Transverse colon (tissue), 4 donors: ENCODE data around the gene SLC39A7. TPM values are rescaled to one million over a fixed set of nuclear protein-coding genes. Genes with fewer than 3 reads are reported as not detected.

Experiments
- DNase-seq: peaks from one replicate; pipeline ENCODE4 v3.0.0-alpha.2; 2019
- H3K27ac ChIP-seq, 4 donors: fragments of 200-600 bp; sonication (generic); 2 replicates each; pipeline ENCODE4 v1.5.1; 2016 to 2018; ENCODE audit warnings: inconsistent platforms in 4 of 4
- H3K27me3 ChIP-seq: fragments of 200-600 bp; sonication (generic); 2 replicates; pipeline ENCODE4 v1.5.1; 2017; ENCODE audit warnings: inconsistent platforms
- H3K36me3 ChIP-seq, 4 donors: fragments of 200-600 bp; sonication (generic); 2 replicates each; pipeline ENCODE4 v1.5.1; 2017 to 2019; ENCODE audit warnings: inconsistent platforms in 4 of 4
- H3K4me1 ChIP-seq, 4 donors: fragments of 200-600 bp; sonication (generic); 2 replicates each; pipeline ENCODE4 v1.5.1; 2017 to 2020; ENCODE audit warnings: inconsistent platforms in 4 of 4
- H3K4me3 ChIP-seq, 4 donors: fragments of 200-600 bp; sonication (generic); 1 replicate in 1 of 4; 2 replicates in 3 of 4; pipeline versions ENCODE4 v1.5.1 to v1.6.1; 2017 to 2019; ENCODE audit warnings: inconsistent platforms in 4 of 4
- H3K9me3 ChIP-seq, 2 donors: fragments of 200-600 bp; sonication (generic); 2 replicates each; pipeline ENCODE4 v1.5.1; 2017 to 2019; ENCODE audit warnings: inconsistent platforms in 2 of 2
- EP300 ChIP-seq: sonication (generic); formaldehyde crosslinking; IDR thresholded peaks from one replicate; pipeline ENCODE4 v1.6.1; 2017; ENCODE audit warnings: antibody characterized with exemption, low read depth
- POLR2A ChIP-seq: fragments of 450-650 bp; IDR thresholded peaks from one replicate; pipeline ENCODE4 v1.6.1; 2016; ENCODE audit warnings: antibody characterized with exemption, mild to moderate bottlenecking, moderate library complexity
- POLR2AphosphoS5 ChIP-seq, 3 donors: sonication (generic); formaldehyde crosslinking; IDR thresholded peaks; one replicate each; pipeline ENCODE4 v1.6.1; 2016; ENCODE audit warnings: antibody characterized with exemption in 3 of 3
- WGBS, 2 donors: methylation state at CpG; one replicate each; pipeline ENCODE4 v1.1.5; 2018; ENCODE audit warnings: low coverage in 1 of 2; 5-methylcytosine and 5-hydroxymethylcytosine counted together
- in situ Hi-C, 4 donors: fragments of 200-750 bp; cut with MboI; loops; one replicate each; pipeline versions ENCODE4 v1.15.0 to v1.15.1; 2017; ENCODE audit warnings: low sequenced_read_pairs in 3 of 4, low pct_ligation_motif_present in 1 of 4, low pct_unique_long_range_greater_than_20kb in 1 of 4
- intact Hi-C: fragments of 100-400 bp; cut with DNase I; formaldehyde crosslinking; loops from one replicate; pipeline ENCODE4 v1.15.1; 2023; ENCODE audit warnings: low total_unique reads
- total RNA-seq, 4 donors: library from RNA; depleted of rRNA; stranded (reverse); fragments of >200 nt; gene quantifications; one replicate each; pipeline ENCODE4 v1.1.0, GENCODE V29; 2016
- TF ChIP-seq, protein P1 (sequence below), 5 experiments: fragments of 200-600 bp in 3 of 5; fragments of 450-650 bp in 2 of 5; sonication (generic) in 3 of 5; IDR thresholded peaks; 1 replicate in 2 of 5; 2 replicates in 3 of 5; pipeline ENCODE4 v1.5.1; 2016 to 2017; ENCODE audit warnings: antibody characterized with exemption in 5 of 5, inconsistent platforms in 3 of 5, mild to moderate bottlenecking in 2 of 5, moderate library complexity in 1 of 5

Gene SLC39A7
- total RNA-seq, 4 donors from 2014 or later: 38.2 to 99.9 (median 60.5) TPM

DNA sequence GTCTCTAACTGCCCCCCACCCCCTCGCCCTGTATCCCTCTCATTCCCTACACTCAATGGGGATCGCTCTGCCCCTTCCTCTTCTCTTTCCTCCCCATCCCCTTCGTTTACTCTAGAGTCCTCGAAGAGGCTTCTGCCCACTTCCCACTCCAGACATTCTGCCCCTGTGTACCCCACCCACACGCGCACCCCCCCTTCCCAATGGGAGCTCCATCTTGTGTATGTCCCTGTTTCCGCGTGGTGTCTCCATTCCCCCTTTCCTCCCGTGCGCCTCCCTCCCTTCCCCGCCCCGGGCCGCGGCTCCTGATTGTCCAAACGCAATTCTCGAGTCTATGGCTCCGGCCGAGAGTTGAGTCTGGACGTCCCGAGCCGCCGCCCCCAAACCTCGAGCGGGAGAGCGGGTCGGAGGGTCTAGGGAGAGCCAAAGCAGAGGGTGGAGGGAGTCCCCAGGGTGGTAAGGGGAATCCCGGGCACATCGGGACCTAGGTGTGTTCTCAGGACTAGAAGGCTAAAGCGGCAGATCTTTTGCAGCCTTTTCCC, 7.0 kb downstream of the SLC39A7 start:
- intact Hi-C loops: no loop called here
- in situ Hi-C loops: no loop called here
- H3K27me3 ChIP-seq: peaks cover 2% of the 10 kb centered on the region
- TF ChIP-seq POLR2A: no peak
- TF ChIP-seq, protein P1, sequence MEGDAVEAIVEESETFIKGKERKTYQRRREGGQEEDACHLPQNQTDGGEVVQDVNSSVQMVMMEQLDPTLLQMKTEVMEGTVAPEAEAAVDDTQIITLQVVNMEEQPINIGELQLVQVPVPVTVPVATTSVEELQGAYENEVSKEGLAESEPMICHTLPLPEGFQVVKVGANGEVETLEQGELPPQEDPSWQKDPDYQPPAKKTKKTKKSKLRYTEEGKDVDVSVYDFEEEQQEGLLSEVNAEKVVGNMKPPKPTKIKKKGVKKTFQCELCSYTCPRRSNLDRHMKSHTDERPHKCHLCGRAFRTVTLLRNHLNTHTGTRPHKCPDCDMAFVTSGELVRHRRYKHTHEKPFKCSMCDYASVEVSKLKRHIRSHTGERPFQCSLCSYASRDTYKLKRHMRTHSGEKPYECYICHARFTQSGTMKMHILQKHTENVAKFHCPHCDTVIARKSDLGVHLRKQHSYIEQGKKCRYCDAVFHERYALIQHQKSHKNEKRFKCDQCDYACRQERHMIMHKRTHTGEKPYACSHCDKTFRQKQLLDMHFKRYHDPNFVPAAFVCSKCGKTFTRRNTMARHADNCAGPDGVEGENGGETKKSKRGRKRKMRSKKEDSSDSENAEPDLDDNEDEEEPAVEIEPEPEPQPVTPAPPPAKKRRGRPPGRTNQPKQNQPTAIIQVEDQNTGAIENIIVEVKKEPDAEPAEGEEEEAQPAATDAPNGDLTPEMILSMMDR (IDR thresholded peaks at IDR 0.05): no peak
- no peak for TF ChIP-seq POLR2AphosphoS5 (IDR thresholded peaks at IDR 0.05)
- TF ChIP-seq EP300: no peak
- H3K36me3 ChIP-seq: peaks cover 0 to 17% (median 1%) of the 10 kb centered on the region in 4 donors
- peaks cover 9 to 45% (median 30%) of the 10 kb centered on the region in 4 donors for H3K4me1 ChIP-seq
- no peaks in the 10 kb centered on the region for H3K9me3 ChIP-seq
- H3K4me3 ChIP-seq: peak overlapping the region; percentile 79 to 94 (median 85)
- peak overlapping the region; percentile 92 to 98 (median 94) for H3K27ac ChIP-seq
- WGBS, 2 donors: 0 to 1% methylated on average over 2 to 29 of the region's 29 CpGs
- peak; percentile 65 for DNase-seq

DNA sequence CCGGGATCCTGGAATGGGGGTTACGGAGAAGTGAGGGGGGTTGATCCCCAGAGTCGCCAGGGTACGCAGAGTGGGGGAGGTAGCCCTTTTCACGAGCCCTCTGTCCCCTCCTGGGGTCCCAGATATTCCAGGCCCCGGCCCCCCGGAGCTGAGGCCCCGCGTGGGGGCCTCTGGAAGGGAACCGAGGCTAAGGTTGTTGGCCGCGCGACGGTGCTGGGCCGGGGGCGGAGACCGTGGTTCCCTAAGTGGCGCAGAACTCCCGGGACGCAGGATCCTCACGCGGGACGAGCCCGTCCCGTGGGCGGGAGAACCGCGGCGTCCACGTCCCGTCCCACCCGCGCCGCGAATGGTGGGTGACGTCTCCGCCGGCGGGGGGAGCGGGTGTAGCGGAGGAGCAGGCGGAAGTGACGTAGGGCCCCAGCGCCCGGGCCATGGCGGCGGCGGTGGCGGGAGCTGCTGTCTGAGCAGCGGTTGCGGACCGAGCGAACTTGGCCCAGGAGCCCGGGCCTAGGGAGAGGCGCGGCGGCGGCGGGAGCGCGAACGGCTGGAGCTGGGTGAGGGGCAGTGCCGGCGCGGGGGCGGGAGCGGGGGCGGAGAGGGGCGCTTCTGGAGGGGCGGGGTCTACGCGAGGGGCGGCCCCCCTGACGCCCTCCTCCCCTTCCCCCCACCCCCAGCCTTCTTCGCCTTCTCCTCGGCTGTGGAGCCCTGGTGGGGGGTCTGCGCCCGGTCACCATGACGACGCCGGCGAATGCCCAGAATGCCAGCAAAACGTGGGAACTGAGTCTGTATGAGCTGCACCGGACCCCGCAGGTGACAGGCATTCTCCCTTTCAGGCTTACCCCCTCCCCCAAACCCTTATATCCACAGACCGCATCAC, 7.7 kb downstream of the SLC39A7 start, which contains the start of gene RING1:
Gene RING1 (plus strand): TSS at position 410 of the 877 bp plus-strand sequence. CDS start 323 bp downstream, at position 733.
- peak within 1 kb of the TSS; percentile 92 to 98 (median 94) for H3K27ac ChIP-seq
- WGBS, 2 donors: 0 to 1% methylated on average over 2 to 44 of the region's 86 CpGs
- peak within 1 kb of the TSS; percentile 79 to 94 (median 85) for H3K4me3 ChIP-seq
- in situ Hi-C loops (no loop called here), intact Hi-C loops (no loop called here)
- peaks cover 9% of the 10 kb centered on the region for H3K27me3 ChIP-seq
- peaks cover 13 to 46% (median 31%) of the 10 kb centered on the region in 4 donors for H3K4me1 ChIP-seq
- H3K9me3 ChIP-seq: no peaks in the 10 kb centered on the region
- DNase-seq: peak; percentile 91
- H3K36me3 ChIP-seq: peaks cover 0 to 12% (median under 1%) of the 10 kb centered on the region in 4 donors
- peak; percentile 9 for TF ChIP-seq EP300
- TF ChIP-seq, protein P1 (IDR thresholded peaks at IDR 0.05): no peak
- TF ChIP-seq POLR2AphosphoS5 (IDR thresholded peaks at IDR 0.05): peak; percentile 99 to 100 (median 99)
- TF ChIP-seq POLR2A: peak; percentile 97

DNA sequence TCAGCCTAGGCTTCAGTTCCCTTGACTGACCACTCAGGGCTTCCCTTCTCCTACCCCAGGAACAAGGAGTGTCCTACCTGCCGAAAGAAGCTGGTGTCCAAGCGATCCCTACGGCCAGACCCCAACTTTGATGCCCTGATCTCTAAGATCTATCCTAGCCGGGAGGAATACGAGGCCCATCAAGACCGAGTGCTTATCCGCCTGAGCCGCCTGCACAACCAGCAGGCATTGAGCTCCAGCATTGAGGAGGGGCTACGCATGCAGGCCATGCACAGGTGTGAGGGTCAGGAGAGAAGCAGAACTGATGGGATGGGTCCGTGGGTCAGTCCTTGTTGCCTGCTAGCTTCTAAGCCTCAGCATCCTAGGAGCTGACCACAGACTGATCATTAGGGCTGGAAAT, 9.2 kb downstream of the SLC39A7 start:
- no peak for DNase-seq
- Histone ChIP-seq H3K27ac (no peak overlapping the region), H3K36me3 (peaks cover 0 to 11% (median 0%) of the 10 kb centered on the region in 4 donors), H3K4me1 (peaks cover 15 to 43% (median 23%) of the 10 kb centered on the region in 4 donors), H3K27me3 (peaks cover 18% of the 10 kb centered on the region), H3K9me3 (no peaks in the 10 kb centered on the region), H3K4me3 (no peak overlapping the region)
- 96% methylated on average over 10 of the region's 10 CpGs; no CpG with 5 or more reads in 1 of the 2 donors for WGBS, 2 donors
- intact Hi-C loops: no loop called here
- TF ChIP-seq POLR2AphosphoS5 (IDR thresholded peaks at IDR 0.05) (no peak), EP300 (no peak), POLR2A (no peak)
- TF ChIP-seq, protein P1 (IDR thresholded peaks at IDR 0.05): no peak
- in situ Hi-C loops: no loop called here

DNA sequence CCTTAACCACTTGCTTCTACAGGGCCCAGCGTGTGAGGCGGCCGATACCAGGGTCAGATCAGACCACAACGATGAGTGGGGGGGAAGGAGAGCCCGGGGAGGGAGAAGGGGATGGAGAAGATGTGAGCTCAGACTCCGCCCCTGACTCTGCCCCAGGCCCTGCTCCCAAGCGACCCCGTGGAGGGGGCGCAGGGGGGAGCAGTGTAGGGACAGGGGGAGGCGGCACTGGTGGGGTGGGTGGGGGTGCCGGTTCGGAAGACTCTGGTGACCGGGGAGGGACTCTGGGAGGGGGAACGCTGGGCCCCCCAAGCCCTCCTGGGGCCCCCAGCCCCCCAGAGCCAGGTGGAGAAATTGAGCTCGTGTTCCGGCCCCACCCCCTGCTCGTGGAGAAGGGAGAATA, 10.5 kb downstream of the SLC39A7 start:
- no peaks in the 10 kb centered on the region for H3K9me3 ChIP-seq
- DNase-seq: no peak
- peaks cover 18% of the 10 kb centered on the region for H3K27me3 ChIP-seq
- in situ Hi-C loops (no loop called here), intact Hi-C loops (no loop called here)
- no peak overlapping the region for H3K27ac ChIP-seq
- WGBS, 2 donors: 85 to 94% methylated on average over 3 to 16 of the region's 17 CpGs
- H3K36me3 ChIP-seq: peaks cover 0 to 11% (median 0%) of the 10 kb centered on the region in 4 donors
- peaks cover 11 to 36% (median 18%) of the 10 kb centered on the region in 4 donors for H3K4me1 ChIP-seq
- TF ChIP-seq, protein P1 (IDR thresholded peaks at IDR 0.05): no peak
- TF ChIP-seq POLR2A (no peak), EP300 (no peak), POLR2AphosphoS5 (IDR thresholded peaks at IDR 0.05) (no peak)
- H3K4me3 ChIP-seq: no peak overlapping the region
